Neural progenitor cell (in vitro differentiated cells): ENCODE measurements around the gene CPLX1. TPM values are rescaled to one million over a fixed set of nuclear protein-coding genes. Genes with fewer than 3 reads are reported as not detected.

Source experiments
- DNase-seq: peaks from one replicate; pipeline ENCODE4 v3.0.0-alpha.2; 2016; ENCODE audit warnings: low spot score
- H2AFZ ChIP-seq: fragments of 200-600 bp; sonication (generic); replicated peaks from 2 replicates; pipeline ENCODE4 v1.6.1; 2016; ENCODE audit warnings: antibody characterized with exemption
- H3F3A ChIP-seq: fragments of 200-600 bp; sonication (generic); 2 replicates; pipeline ENCODE4 v1.6.1; 2016; ENCODE audit warnings: antibody characterized with exemption, low read depth
- H3K27ac ChIP-seq: fragments of 200-600 bp; sonication (generic); 2 replicates; pipeline ENCODE4 v1.5.1; 2016; ENCODE audit warnings: mild to moderate bottlenecking
- H3K27me3 ChIP-seq: fragments of 200-600 bp; sonication (generic); 2 replicates; pipeline ENCODE4 v1.6.1; 2016; ENCODE audit warnings: mild to moderate bottlenecking, moderate library complexity
- H3K36me3 ChIP-seq: fragments of 200-600 bp; sonication (generic); 2 replicates; pipeline ENCODE4 v1.5.1; 2016
- H3K4me1 ChIP-seq: fragments of 200-600 bp; sonication (generic); 2 replicates; pipeline ENCODE4 v1.6.1; 2016; ENCODE audit warnings: mixed run types
- H3K4me2 ChIP-seq: fragments of 200-600 bp; sonication (generic); 2 replicates; pipeline ENCODE4 v1.6.1; 2016
- H3K4me3 ChIP-seq: fragments of 200-600 bp; sonication (generic); 2 replicates; pipeline ENCODE4 v1.5.1; 2016
- H3K79me2 ChIP-seq: fragments of 200-600 bp; sonication (generic); 2 replicates; pipeline ENCODE4 v1.6.1; 2016; ENCODE audit warnings: low read depth
- H3K9ac ChIP-seq: fragments of 200-600 bp; sonication (generic); 2 replicates; pipeline ENCODE4 v1.6.1; 2016
- H3K9me3 ChIP-seq: fragments of 200-600 bp; sonication (generic); 2 replicates; pipeline ENCODE4 v1.5.1; 2016; ENCODE audit warnings: low read depth
- H4K20me1 ChIP-seq: fragments of 200-600 bp; sonication (generic); 2 replicates; pipeline ENCODE4 v1.6.1; 2016; ENCODE audit warnings: low read depth
- H3K27ac Mint-ChIP-seq: 3 replicates; pipeline ENCODE4 v1.8.0; 2021; ENCODE audit warnings: mixed read lengths
- H3K27me3 Mint-ChIP-seq: 2 replicates; pipeline ENCODE4 v1.8.0; 2022; ENCODE audit warnings: low read depth, mild to moderate bottlenecking, inconsistent platforms, moderate library complexity, mixed read lengths; ENCODE audit not compliant: insufficient read depth
- H3K36me3 Mint-ChIP-seq: 3 replicates; pipeline ENCODE4 v1.8.0; 2021; ENCODE audit warnings: mixed read lengths
- H3K4me1 Mint-ChIP-seq: 3 replicates; pipeline ENCODE4 v1.8.0; 2021; ENCODE audit warnings: mixed read lengths
- H3K4me3 Mint-ChIP-seq: 3 replicates; pipeline ENCODE4 v1.8.0; 2021; ENCODE audit warnings: mild to moderate bottlenecking, moderate library complexity, mixed read lengths
- H3K9me3 Mint-ChIP-seq: 3 replicates; pipeline ENCODE4 v1.8.0; 2020; ENCODE audit warnings: mixed read lengths
- CTCF ChIP-seq: fragments of 200-600 bp; sonication (generic); IDR thresholded peaks from 2 replicates; pipeline ENCODE4 v1.5.1; 2017; ENCODE audit warnings: antibody characterized with exemption, mild to moderate bottlenecking
- EZH2 ChIP-seq: fragments of 200-600 bp; sonication (generic); IDR thresholded peaks from 2 replicates; pipeline ENCODE4 v1.6.1; 2017; ENCODE audit warnings: antibody characterized with exemption, mild to moderate bottlenecking, moderate library complexity
- EZH2phosphoT487 ChIP-seq: fragments of 200-600 bp; sonication (generic); IDR thresholded peaks from 2 replicates; pipeline ENCODE4 v1.6.1; 2017; ENCODE audit warnings: antibody characterized with exemption
- total RNA-seq: library from RNA; depleted of rRNA; stranded (reverse); fragments of >200 nt; gene quantifications from 2 replicates; pipeline ENCODE4 v1.2.3, GENCODE V29; 2015; ENCODE audit warnings: low replicate concordance

CPLX1 gene
- total RNA-seq, 1 donor from 2014 or later = not detected

- Mint-ChIP-seq H3K36me3 (peaks cover 18% of the 10 kb centered on the region), H3K4me3 (no peak overlapping the region)
Observed at GRCh38 chr4:869776-870175, 43.8 kb upstream of the CPLX1 start.

DNA sequence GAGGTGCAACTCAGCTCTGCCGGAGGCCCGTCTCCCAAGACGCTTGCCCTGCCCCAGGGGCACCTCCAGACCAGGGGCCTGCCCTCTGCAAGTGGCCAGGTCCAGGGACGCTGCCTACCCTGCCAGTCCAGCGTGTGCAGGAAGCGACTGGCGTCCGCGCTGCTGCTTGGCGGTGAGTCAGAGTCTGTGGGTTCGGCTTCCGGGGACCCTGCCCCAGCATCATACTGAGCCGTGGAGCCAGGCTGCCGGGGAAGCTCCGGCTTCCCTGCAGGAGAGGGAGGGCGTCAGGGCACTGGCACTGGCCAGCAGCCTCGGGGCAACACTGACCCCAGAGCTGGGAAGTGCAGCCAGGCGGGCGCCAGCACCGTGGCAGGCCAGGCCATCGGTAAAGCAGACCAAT is 42.5 kb upstream of the CPLX1 start:
- TF ChIP-seq EZH2 = no peak
- no peak for TF ChIP-seq CTCF
- TF ChIP-seq EZH2phosphoT487 = no peak
- Histone ChIP-seq H3K4me2 (no peak overlapping the region), H3K9ac (no peak overlapping the region), H3K27me3 (no peaks in the 10 kb centered on the region), H3K9me3 (no peaks in the 10 kb centered on the region), H3K79me2 (no peaks in the 10 kb centered on the region), H3K4me1 (no peaks in the 10 kb centered on the region), H2AFZ (no peak overlapping the region), H3F3A (no peaks in the 10 kb centered on the region), H3K27ac (no peak overlapping the region), H3K4me3 (no peak overlapping the region), H3K36me3 (no peaks in the 10 kb centered on the region), H4K20me1 (no peaks in the 10 kb centered on the region)
- Mint-ChIP-seq H3K9me3 (no peaks in the 10 kb centered on the region), H3K4me1 (no peaks in the 10 kb centered on the region), H3K36me3 (peaks cover 16% of the 10 kb centered on the region), H3K27ac (no peak overlapping the region), H3K4me3 (no peak overlapping the region), H3K27me3 (peaks cover 9% of the 10 kb centered on the region)
- DNase-seq = no peak

More at GRCh38 chr4:869776-870175, 43.8 kb upstream of the CPLX1 start:
- Histone ChIP-seq H3K4me3 (no peak overlapping the region), H3K9ac (no peak overlapping the region), H2AFZ (no peak overlapping the region), H3K79me2 (no peaks in the 10 kb centered on the region), H3F3A (no peaks in the 10 kb centered on the region), H3K4me2 (no peak overlapping the region), H3K4me1 (no peaks in the 10 kb centered on the region), H3K36me3 (no peaks in the 10 kb centered on the region), H3K9me3 (no peaks in the 10 kb centered on the region), H3K27ac (no peak overlapping the region), H3K27me3 (no peaks in the 10 kb centered on the region), H4K20me1 (no peaks in the 10 kb centered on the region)
- TF ChIP-seq EZH2phosphoT487 (no peak), CTCF (no peak), EZH2 (no peak)
- Mint-ChIP-seq H3K4me1 (peaks cover 6% of the 10 kb centered on the region), H3K9me3 (no peaks in the 10 kb centered on the region), H3K27me3 (peaks cover 10% of the 10 kb centered on the region), H3K27ac (no peak overlapping the region)
- DNase-seq = no peak

DNA sequence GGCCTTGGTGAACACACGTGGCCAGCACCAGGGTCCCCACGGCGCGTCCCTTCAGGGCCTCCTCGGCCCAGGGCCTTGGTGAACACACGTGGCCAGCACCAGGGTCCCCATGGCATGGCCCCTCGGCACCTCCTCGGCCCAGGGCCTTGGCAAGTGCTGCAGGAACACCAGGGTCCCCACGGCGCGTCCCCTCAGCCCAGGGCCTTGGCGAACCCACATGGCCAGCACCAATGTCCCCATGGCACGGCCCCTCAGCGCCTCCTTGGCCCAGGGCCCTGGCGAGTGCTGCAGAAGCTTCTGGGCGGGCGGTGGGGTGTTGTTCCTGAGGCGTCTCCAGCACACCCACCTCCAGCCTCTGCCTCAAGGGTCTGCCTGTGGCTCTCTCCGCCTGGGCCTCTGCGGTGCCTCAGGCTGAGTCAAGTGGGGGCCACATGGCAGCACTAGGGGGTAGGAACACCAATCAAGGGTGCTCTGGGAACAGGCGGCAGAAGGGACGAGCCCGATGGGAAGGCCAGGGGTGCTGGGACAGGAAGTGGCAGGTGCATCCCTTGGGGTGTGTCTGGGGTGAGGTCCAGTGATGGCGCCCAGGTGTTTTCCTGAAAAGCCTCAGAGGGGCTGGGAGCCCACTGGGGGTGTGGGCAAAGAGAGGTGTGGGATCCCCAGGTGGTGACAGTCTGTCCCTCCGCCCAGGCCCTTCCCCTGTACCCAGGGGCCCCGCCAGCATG is 41.8 kb upstream of the CPLX1 start:
- TF ChIP-seq CTCF (no peak), EZH2 (no peak), EZH2phosphoT487 (no peak)
- no peak overlapping the region for H3K27ac Mint-ChIP-seq
- Histone ChIP-seq H4K20me1 (no peaks in the 10 kb centered on the region), H3K4me2 (no peak overlapping the region), H3F3A (no peaks in the 10 kb centered on the region), H3K36me3 (no peaks in the 10 kb centered on the region), H3K27me3 (no peaks in the 10 kb centered on the region), H3K9ac (no peak overlapping the region), H3K27ac (no peak overlapping the region), H3K4me3 (no peak overlapping the region), H3K79me2 (no peaks in the 10 kb centered on the region), H2AFZ (no peak overlapping the region), H3K9me3 (no peaks in the 10 kb centered on the region), H3K4me1 (no peaks in the 10 kb centered on the region)
- H3K9me3 Mint-ChIP-seq = no peaks in the 10 kb centered on the region
- no peak overlapping the region for H3K4me3 Mint-ChIP-seq
- peaks cover 3% of the 10 kb centered on the region for H3K27me3 Mint-ChIP-seq
- peaks cover 23% of the 10 kb centered on the region for H3K36me3 Mint-ChIP-seq
- no peaks in the 10 kb centered on the region for H3K4me1 Mint-ChIP-seq
- no peak for DNase-seq
